Upper lobe of left lung (tissue), 4 donors: Measurements from ENCODE around the gene PRPF8.

ENCODE experiments used
- POLR2A ChIP-seq, 4 donors: fragments of 450-650 bp; IDR thresholded peaks; one replicate each; pipeline ENCODE4 v1.5.1; 2016 to 2017; ENCODE audit warnings: antibody characterized with exemption in 4 of 4, mild to moderate bottlenecking in 2 of 4
- TF ChIP-seq, protein P1 (sequence below), 6 experiments: fragments of 450-650 bp in 4 of 6; fragments of 200-600 bp in 2 of 6; sonication (generic) in 2 of 6; IDR thresholded peaks; one replicate each; pipeline ENCODE4 v1.5.1; 2016 to 2019; ENCODE audit warnings: antibody characterized with exemption in 6 of 6

- TF ChIP-seq, protein P1, sequence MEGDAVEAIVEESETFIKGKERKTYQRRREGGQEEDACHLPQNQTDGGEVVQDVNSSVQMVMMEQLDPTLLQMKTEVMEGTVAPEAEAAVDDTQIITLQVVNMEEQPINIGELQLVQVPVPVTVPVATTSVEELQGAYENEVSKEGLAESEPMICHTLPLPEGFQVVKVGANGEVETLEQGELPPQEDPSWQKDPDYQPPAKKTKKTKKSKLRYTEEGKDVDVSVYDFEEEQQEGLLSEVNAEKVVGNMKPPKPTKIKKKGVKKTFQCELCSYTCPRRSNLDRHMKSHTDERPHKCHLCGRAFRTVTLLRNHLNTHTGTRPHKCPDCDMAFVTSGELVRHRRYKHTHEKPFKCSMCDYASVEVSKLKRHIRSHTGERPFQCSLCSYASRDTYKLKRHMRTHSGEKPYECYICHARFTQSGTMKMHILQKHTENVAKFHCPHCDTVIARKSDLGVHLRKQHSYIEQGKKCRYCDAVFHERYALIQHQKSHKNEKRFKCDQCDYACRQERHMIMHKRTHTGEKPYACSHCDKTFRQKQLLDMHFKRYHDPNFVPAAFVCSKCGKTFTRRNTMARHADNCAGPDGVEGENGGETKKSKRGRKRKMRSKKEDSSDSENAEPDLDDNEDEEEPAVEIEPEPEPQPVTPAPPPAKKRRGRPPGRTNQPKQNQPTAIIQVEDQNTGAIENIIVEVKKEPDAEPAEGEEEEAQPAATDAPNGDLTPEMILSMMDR (IDR thresholded peaks at IDR 0.05): no peak
- no peak for TF ChIP-seq POLR2A (IDR thresholded peaks at IDR 0.05)
Measured at GRCh38 chr17:1606352-1606985, 78.2 kb downstream of the PRPF8 start.
